Heart left ventricle (tissue), 13 donors: Measurements from ENCODE around the gene IL17RC.

Experiments used
- CTCF ChIP-seq, 12 donors: fragments of 200-600 bp; sonication (generic) in 4 of 12; IDR thresholded peaks; one replicate each; pipeline versions ENCODE4 v1.5.0 to v1.8.0; 2018 to 2022; ENCODE audit warnings: antibody characterized with exemption in 12 of 12, mild to moderate bottlenecking in 5 of 12
- POLR2A ChIP-seq, 2 donors: fragments of 450-650 bp; IDR thresholded peaks; one replicate each; pipeline ENCODE4 v1.6.1; 2017; ENCODE audit warnings: antibody characterized with exemption in 2 of 2, mild to moderate bottlenecking in 2 of 2, moderate library complexity in 2 of 2
- donor health status: ischemic (EF 13 %, LVEDD 7.1; RV severe dilation, severe dysfunction).
- donor health status: DM: no; HTN: yes; CAD: no.
- donor health status: DM: no; HTN: no; CAD: no.
- donor health status: ischemic (EF 25% LVEDD 6.9; RV normal size, moderate dysfunction).
- donor health status: ischemic (EF 25% LVEDD 5.7; RV mildly dilated, moderate dysfunction).
- donor health status: ischemic (EF 35%, LVEDD 5.7; RV mildly dilated, moderate dysfunction).
- donor health status: nonischemic (EF 11% LVEDD 7.7; RV severe dilation, severe dysfunction).
- donor health status: DM: yes; HTN: yes; CAD: no.
- donor health status: PGD.
- donor health status: ischemic (EF 29% LVEDD 5.4; RV normal size, mild dysfunction).
- donor health status: nonischemic (EF 23%, LVEDD 6.1; RV moderate dilation, normal function).

GRCh38 chr3:9893739-9894138 lies 23.2 kb upstream of the IL17RC start:
- TF ChIP-seq POLR2A (IDR thresholded peaks at IDR 0.05) = no peak
- TF ChIP-seq CTCF (IDR thresholded peaks at IDR 0.05) = no peak
